IMR-90 (cell line): ENCODE results near the gene SIK3. TPM values are rescaled to one million over a fixed set of nuclear protein-coding genes. Genes with fewer than 3 reads are reported as not detected.

Experiments used
- ATAC-seq: fragments of 200-7000 bp; cut with Tn5 transposase; 2 replicates; pipeline ENCODE4 v1.9.1; 2020; ENCODE audit warnings: low read depth, mild to moderate bottlenecking, moderate library complexity
- BruUV-seq: library from RNA; stranded (reverse); fragments of 400-500 nt; replicated peaks from 2 replicates; lab custom pipeline; 2021; lab: Mats Ljungman, UMichigan
- CTCF ChIA-PET: fragments of 300-600 bp; formaldehyde crosslinking; extraction: SDS; loops from one replicate; lab custom pipeline; 2021; ENCODE audit warnings: antibody characterized with exemption; lab: Yijun Ruan, JAX
- POLR2A ChIA-PET: fragments of 300-600 bp; sonication (Branson Sonifier 250); formaldehyde crosslinking; loops from one replicate; lab custom pipeline; 2022; ENCODE audit warnings: antibody characterized with exemption; ENCODE audit not compliant: unreplicated experiment; lab: Charles Lee
- DNase-seq: peaks from one replicate; pipeline ENCODE4 v3.0.0; 2013
- H2AFZ ChIP-seq: replicated peaks from 2 replicates; pipeline ENCODE3; 2013; ENCODE audit warnings: low read length, mild to moderate bottlenecking; ENCODE audit not compliant: poor library complexity
- H2AK5ac ChIP-seq: 2 replicates; pipeline ENCODE4 v1.6.1; 2013; ENCODE audit warnings: low read depth, low read length, inconsistent platforms
- H2AK9ac ChIP-seq: replicated peaks from 2 replicates; pipeline ENCODE3; 2013; ENCODE audit warnings: mild to moderate bottlenecking, low read depth, low read length, moderate library complexity; ENCODE audit not compliant: poor library complexity
- H2BK120ac ChIP-seq: 2 replicates; pipeline ENCODE4 v1.6.1; 2013; ENCODE audit warnings: low read depth, low read length, inconsistent platforms
- H2BK15ac ChIP-seq: 3 replicates; pipeline ENCODE4 v1.6.1; 2013; ENCODE audit warnings: low read depth, low read length, inconsistent platforms
- H2BK20ac ChIP-seq: 2 replicates; pipeline ENCODE4 v1.6.1; 2013; ENCODE audit warnings: low read depth, mild to moderate bottlenecking, inconsistent platforms, low read length, moderate library complexity
- H2BK5ac ChIP-seq: 2 replicates; pipeline ENCODE4 v1.6.1; 2013; ENCODE audit warnings: mild to moderate bottlenecking, low read depth, low read length, inconsistent platforms; ENCODE audit not compliant: poor library complexity, severe bottlenecking
- H3K14ac ChIP-seq: replicated peaks from 2 replicates; pipeline ENCODE4 v1.6.1; 2013; ENCODE audit warnings: low read depth, low read length, inconsistent platforms
- H3K18ac ChIP-seq: 2 replicates; pipeline ENCODE4 v1.6.1; 2013; ENCODE audit warnings: low read depth, low read length, control low read depth
- H3K23ac ChIP-seq: 2 replicates; pipeline ENCODE4 v1.6.1; 2013; ENCODE audit warnings: low read depth, low read length, inconsistent platforms
- H3K27ac ChIP-seq: 2 replicates; pipeline ENCODE4 v1.5.1; 2013; ENCODE audit warnings: mild to moderate bottlenecking, control low read depth, low read length; ENCODE audit not compliant: insufficient read depth
- H3K27me3 ChIP-seq: 2 replicates; pipeline ENCODE4 v1.6.1; 2013; ENCODE audit warnings: low read length; ENCODE audit not compliant: control insufficient read depth, insufficient read depth
- H3K36me3 ChIP-seq: 2 replicates; pipeline ENCODE4 v1.6.1; 2013; ENCODE audit warnings: low read length, mixed read lengths; ENCODE audit not compliant: control insufficient read depth, insufficient read depth
- H3K4ac ChIP-seq: 2 replicates; pipeline ENCODE4 v1.6.1; 2013; ENCODE audit warnings: low read depth, low read length, inconsistent platforms
- H3K4me1 ChIP-seq: 2 replicates; pipeline ENCODE4 v1.6.1; 2013; ENCODE audit warnings: low read length, mixed read lengths; ENCODE audit not compliant: control insufficient read depth, insufficient read depth
- H3K4me2 ChIP-seq: 2 replicates; pipeline ENCODE4 v1.6.1; 2013; ENCODE audit warnings: low read depth, mild to moderate bottlenecking, control low read depth, low read length, moderate library complexity
- H3K4me3 ChIP-seq: 2 replicates; pipeline ENCODE4 v1.5.1; 2013; ENCODE audit warnings: low read depth, mild to moderate bottlenecking, control low read depth, low read length, moderate library complexity; ENCODE audit not compliant: insufficient read depth
- H3K56ac ChIP-seq: 2 replicates; pipeline ENCODE4 v1.6.1; 2013; ENCODE audit warnings: low read length, inconsistent platforms; ENCODE audit not compliant: insufficient read depth; ENCODE audit errors: extremely low read depth
- H3K79me1 ChIP-seq, 2 experiments: 2 replicates each; pipeline ENCODE4 v1.6.1; 2013; ENCODE audit warnings: low read length in 2 of 2, inconsistent platforms in 1 of 2, low read depth in 1 of 2
- H3K9ac ChIP-seq: 2 replicates; pipeline ENCODE4 v1.6.1; 2013; ENCODE audit warnings: low read depth, low read length, control low read depth
- H3K9me1 ChIP-seq: 2 replicates; pipeline ENCODE4 v1.6.1; 2013; ENCODE audit warnings: low read length, inconsistent platforms; ENCODE audit not compliant: insufficient read depth
- H3K9me3 ChIP-seq: 2 replicates; pipeline ENCODE4 v1.6.1; 2013; ENCODE audit warnings: low read length; ENCODE audit not compliant: control insufficient read depth, insufficient read depth
- H4K20me1 ChIP-seq: 2 replicates; pipeline ENCODE4 v1.6.1; 2013; ENCODE audit warnings: low read length, inconsistent platforms; ENCODE audit not compliant: insufficient read depth
- H4K5ac ChIP-seq: 2 replicates; pipeline ENCODE4 v1.6.1; 2013; ENCODE audit warnings: mild to moderate bottlenecking, low read depth, low read length, control low read depth
- H4K8ac ChIP-seq, 2 experiments: 2 replicates each; pipeline ENCODE4 v1.6.1; 2013; ENCODE audit warnings: low read depth in 2 of 2, low read length in 2 of 2, control low read depth in 1 of 2, inconsistent platforms in 1 of 2
- H4K91ac ChIP-seq: 2 replicates; pipeline ENCODE4 v1.6.1; 2013; ENCODE audit warnings: low read depth, low read length, inconsistent platforms; ENCODE audit not compliant: insufficient read depth
- BHLHE40 ChIP-seq: fragments of 150-350 bp; IDR thresholded peaks from 2 replicates; pipeline ENCODE4 v1.6.1; 2016; ENCODE audit warnings: mild to moderate bottlenecking, low read depth, low read length
- CEBPB ChIP-seq: IDR thresholded peaks from 2 replicates; pipeline ENCODE4 v1.6.1; 2012; ENCODE audit warnings: low read depth, low read length, improper control_type of control experiment
- CHD1 ChIP-seq: IDR thresholded peaks from 2 replicates; pipeline ENCODE4 v1.6.1; 2012; ENCODE audit warnings: low read depth, low read length, improper control_type of control experiment
- CTCF ChIP-seq: conservative IDR thresholded peaks from 2 replicates; pipeline ENCODE4 v1.5.1; 2012; ENCODE audit warnings: mild to moderate bottlenecking, low read depth, low read length, improper control_type of control experiment
- ELK1 ChIP-seq: fragments of 150-350 bp; IDR thresholded peaks from 2 replicates; pipeline ENCODE4 v1.6.1; 2016; ENCODE audit warnings: low read depth, mild to moderate bottlenecking, low read length, moderate library complexity, borderline replicate concordance
- FOS ChIP-seq: fragments of 150-350 bp; IDR thresholded peaks from 2 replicates; pipeline ENCODE4 v1.6.1; 2016; ENCODE audit warnings: low read depth, low read length
- MAFK ChIP-seq: IDR thresholded peaks from 2 replicates; pipeline ENCODE4 v1.6.1; 2012; ENCODE audit warnings: low read depth, low read length, improper control_type of control experiment
- MAZ ChIP-seq: IDR thresholded peaks from 2 replicates; pipeline ENCODE4 v1.6.1; 2012; ENCODE audit warnings: low read depth, mild to moderate bottlenecking, low read length, improper control_type of control experiment, moderate library complexity, borderline replicate concordance
- MXI1 ChIP-seq: IDR thresholded peaks from 2 replicates; pipeline ENCODE4 v1.6.1; 2012; ENCODE audit warnings: low read depth, mild to moderate bottlenecking, low read length, moderate library complexity, borderline replicate concordance
- NFE2L2 ChIP-seq: fragments of 150-350 bp; IDR thresholded peaks from 2 replicates; pipeline ENCODE4 v1.6.1; 2016; ENCODE audit warnings: low read depth, mild to moderate bottlenecking, low read length
- POLR2A ChIP-seq: IDR thresholded peaks from 2 replicates; pipeline ENCODE4 v1.6.1; 2012; ENCODE audit warnings: mild to moderate bottlenecking, low read depth, low read length
- RAD21 ChIP-seq: IDR thresholded peaks from 2 replicates; pipeline ENCODE4 v1.6.1; 2012; ENCODE audit warnings: low read length, improper control_type of control experiment
- RCOR1 ChIP-seq: IDR thresholded peaks from 2 replicates; pipeline ENCODE4 v1.6.1; 2012; ENCODE audit warnings: mild to moderate bottlenecking, low read length, improper control_type of control experiment; ENCODE audit not compliant: insufficient replicate concordance
- RFX5 ChIP-seq: IDR thresholded peaks from 2 replicates; pipeline ENCODE4 v1.8.0; 2012; ENCODE audit warnings: low read depth, mild to moderate bottlenecking, low read length, moderate library complexity
- SMC3 ChIP-seq: fragments of 150-350 bp; IDR thresholded peaks from 2 replicates; pipeline ENCODE4 v1.6.1; 2016; ENCODE audit warnings: low read depth, mild to moderate bottlenecking, antibody characterized with exemption, low read length, moderate library complexity
- USF2 ChIP-seq: fragments of 150-350 bp; IDR thresholded peaks from 2 replicates; pipeline ENCODE4 v1.6.1; 2017; ENCODE audit warnings: mild to moderate bottlenecking, antibody characterized with exemption, low read length, low read depth
- WGBS, 2 experiments: methylation state at CpG; one replicate each; pipeline versions ENCODE4 v1.1.5 to v1.1.7; 2013; ENCODE audit warnings: missing lambda C conversion rate in 2 of 2; ENCODE audit not compliant: insufficient read length in 1 of 2; ENCODE audit errors: extremely low coverage in 2 of 2; 5-methylcytosine and 5-hydroxymethylcytosine counted together
- dilution Hi-C: fragments of 300-500 bp; cut with HindIII; formaldehyde crosslinking; loops from one replicate; pipeline ENCODE4 v1.14.3; 2018; ENCODE audit warnings: low sequenced_read_pairs; ENCODE audit not compliant: unreplicated experiment
- in situ Hi-C: fragments of 300-500 bp; cut with MboI; formaldehyde crosslinking; loops from 3 replicates; pipeline ENCODE4 v1.14.3; 2019; ENCODE audit warnings: low sequenced_read_pairs, inconsistent platforms, mixed read lengths
- intact Hi-C: fragments of 100-400 bp; cut with micrococcal nuclease; formaldehyde crosslinking; loops from 2 replicates; pipeline ENCODE4 v1.10.0; 2022
- polyA plus RNA-seq, 3 experiments: library from polyadenylated mRNA; depleted of rRNA; stranded (reverse); fragments of >200 nt; gene quantifications; 2 replicates each; pipeline ENCODE4 v1.2.3, GENCODE V29; 2012; ENCODE audit warnings: low replicate concordance in 1 of 3
- total RNA-seq: library from RNA; depleted of rRNA; stranded (reverse); fragments of >200 nt; gene quantifications from 2 replicates; pipeline ENCODE4 v1.2.3, GENCODE V29; 2012

Gene SIK3
- total and polyA plus RNA-seq, 2 of the 4 experiments (the other 2 are of a cell fraction): 8.2 to 9.1 TPM

GRCh38 chr11:116989184-116989583 lies 109.0 kb downstream of the SIK3 start:
- in situ Hi-C loops: no loop called here
- WGBS, 2 experiments: 100% methylated on average over 1 of the region's 4 CpGs; no CpG with 5 or more reads in 1 of the 2 experiments

More at GRCh38 chr11:116989184-116989583, 109.0 kb downstream of the SIK3 start:
- no peak for TF ChIP-seq RCOR1
- TF ChIP-seq FOS: no peak
- TF ChIP-seq CHD1: no peak
- no peak for TF ChIP-seq MAZ
- TF ChIP-seq MXI1: no peak
- TF ChIP-seq CEBPB: no peak
- TF ChIP-seq USF2: no peak
- no peak for TF ChIP-seq MAFK
- TF ChIP-seq CTCF: no peak
- no peak for TF ChIP-seq RFX5
- TF ChIP-seq NFE2L2: no peak
- TF ChIP-seq POLR2A: no peak
- TF ChIP-seq SMC3: no peak
- no peak for TF ChIP-seq ELK1
- no peak for TF ChIP-seq RAD21
- no peak for TF ChIP-seq BHLHE40
- peaks cover 9% of the 10 kb centered on the region for H3K9me1 ChIP-seq
- no peak overlapping the region for H3K18ac ChIP-seq
- no peak overlapping the region for H2AK5ac ChIP-seq
- no peak overlapping the region for H3K23ac ChIP-seq
- ATAC-seq: no peak
- DNase-seq: no peak
- H3K27ac ChIP-seq: no peak overlapping the region
- H4K5ac ChIP-seq: no peak overlapping the region
- no peak overlapping the region for H3K9ac ChIP-seq
- peaks cover 27% of the 10 kb centered on the region for H4K20me1 ChIP-seq
- H3K4me1 ChIP-seq: peaks cover 10% of the 10 kb centered on the region
- no peak overlapping the region for H3K4me2 ChIP-seq
- H2BK5ac ChIP-seq: no peak overlapping the region
- ChIA-PET CTCF (no interaction called here), POLR2A (interaction anchor here (0.7 kb wide), 1 partner anchor 38 kb away, joined by 6 read pairs; no protein-coding TSS in a partner anchor)
- peak overlapping the region; percentile 15; the same call in 1 of the 2 replicates for H3K4ac ChIP-seq
- no peak overlapping the region for H4K8ac ChIP-seq
- no peak overlapping the region for H4K91ac ChIP-seq
- no peak overlapping the region; the same call in 1 of the 2 replicates for H3K14ac ChIP-seq
- intact Hi-C loops: no loop called here
- peaks cover 15 to 52% of the 10 kb centered on the region in 2 experiments for H3K79me1 ChIP-seq
- no peak overlapping the region for H2AK9ac ChIP-seq
- no peaks in the 10 kb centered on the region for H3K9me3 ChIP-seq
- no TSS peak for BruUV-seq
- no peak overlapping the region for H2BK120ac ChIP-seq
- no peak overlapping the region for H2BK20ac ChIP-seq
- dilution Hi-C loops: no loop called here
- no peak overlapping the region for H2BK15ac ChIP-seq
- no peaks in the 10 kb centered on the region for H3K27me3 ChIP-seq
- H3K56ac ChIP-seq: no peak overlapping the region
- H2AFZ ChIP-seq: no peak overlapping the region
- H3K4me3 ChIP-seq: no peak overlapping the region
- H3K36me3 ChIP-seq: no peaks in the 10 kb centered on the region
